WTC11 (cell line): ENCODE data around the gene CTDP1.
"Not testable (repeated sequence)": the region's sequence is repeated elsewhere in the genome, so short reads cannot be mapped to it uniquely, and the experiment has no call there.

Source experiments
- CTCF ChIP-seq: fragments of 200-600 bp; IDR thresholded peaks from 2 replicates; pipeline ENCODE4 v1.8.0; 2022; ENCODE audit warnings: antibody characterized with exemption
- E2F4 ChIP-seq: sonication (generic); formaldehyde crosslinking; IDR thresholded peaks from 2 replicates; pipeline ENCODE4 v1.8.1; 2022; ENCODE audit warnings: low read depth, mild to moderate bottlenecking, moderate library complexity, missing genetic modification reagents, borderline replicate concordance
- KAT7 ChIP-seq: sonication (generic); formaldehyde crosslinking; IDR thresholded peaks from 2 replicates; pipeline ENCODE4 v1.8.1; 2023; ENCODE audit warnings: missing genetic modification reagents, mild to moderate bottlenecking, borderline replicate concordance
- ZNF219 ChIP-seq: sonication (generic); formaldehyde crosslinking; IDR thresholded peaks from 2 replicates; pipeline ENCODE4 v1.8.0; 2023; ENCODE audit warnings: missing genetic modification reagents, mild to moderate bottlenecking, borderline replicate concordance

DNA sequence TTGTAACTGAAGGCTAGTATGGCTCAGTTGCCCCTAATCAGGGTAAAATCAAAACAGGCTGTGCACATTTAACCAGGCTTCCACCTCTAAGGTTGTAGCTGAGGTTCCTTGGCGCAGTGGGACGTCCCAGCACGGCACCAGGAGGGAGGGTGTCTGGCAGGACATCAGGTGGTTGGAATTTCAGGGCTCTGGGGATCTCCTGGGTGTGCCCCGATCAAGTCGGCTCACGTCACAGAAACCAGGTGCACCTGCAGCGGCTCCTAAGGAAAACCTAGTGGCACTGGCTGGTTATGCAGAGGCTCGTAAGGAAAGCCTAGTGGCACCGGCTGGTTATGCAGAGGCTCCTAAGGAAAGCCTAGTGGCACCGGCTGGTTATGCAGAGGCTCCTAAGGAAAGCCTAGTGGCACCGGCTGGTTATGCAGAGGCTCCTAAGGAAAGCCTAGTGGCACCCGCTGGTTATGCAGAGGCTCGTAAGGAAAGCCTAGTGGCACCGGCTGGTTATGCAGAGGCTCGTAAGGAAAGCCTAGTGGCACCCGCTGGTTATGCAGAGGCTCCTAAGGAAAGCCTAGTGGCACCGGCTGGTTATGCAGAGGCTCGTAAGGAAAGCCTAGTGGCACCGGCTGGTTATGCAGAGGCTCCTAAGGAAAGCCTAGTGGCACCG, 72.4 kb downstream of the CTDP1 start:
- not testable (repeated sequence) for TF ChIP-seq ZNF219 (CRISPR knock-in tag); CTCF; KAT7 (CRISPR knock-in tag); E2F4 (CRISPR knock-in tag)
